ENCODE results near the gene IFI6.
A peak's percentile ranks its signal among the peaks of the same experiment; 100 is the strongest.

IFI6 gene

DNA sequence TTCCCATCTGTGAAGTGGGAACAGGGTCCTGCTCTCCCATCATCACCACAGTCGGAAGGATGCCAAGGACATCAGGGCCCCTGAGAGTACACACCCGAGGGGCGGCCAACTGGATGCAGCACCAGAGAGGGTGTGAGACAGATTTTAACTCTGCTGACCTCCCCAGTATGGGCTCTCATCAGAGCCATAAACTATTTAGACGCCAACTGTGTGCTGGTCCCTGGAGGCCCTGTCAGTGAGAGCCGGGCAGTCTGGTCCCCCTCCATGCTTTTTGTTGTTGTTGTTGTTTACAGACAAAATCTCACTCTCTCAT, 38.7 kb downstream of the IFI6 start:
- H3K9me2 ChIP-seq (replicated peaks; ENCODE audit: control insufficient read depth, low read length), result no peaks in the 10 kb centered on the region
- H3K27me3 ChIP-seq (ENCODE audit: control insufficient read depth, low read length), result no peaks in the 10 kb centered on the region
- peak overlapping the region; percentile 69 for H3K27ac ChIP-seq (ENCODE audit: low read depth, low read length)
- H3F3A ChIP-seq (ENCODE audit: control insufficient read depth, insufficient read depth), result peaks cover 50% of the 10 kb centered on the region
- H4K20me1 ChIP-seq (ENCODE audit: control insufficient read depth, insufficient read depth, low read depth, low read length), result no peaks in the 10 kb centered on the region
- no peaks in the 10 kb centered on the region for H3K36me3 ChIP-seq (ENCODE audit: control insufficient read depth, low read length)
- peak overlapping the region; percentile 58 for H3K4me3 ChIP-seq (ENCODE audit: low read length)
- H3K4me1 ChIP-seq (ENCODE audit: control insufficient read depth, low read length), result peaks cover 88% of the 10 kb centered on the region
- TF ChIP-seq, protein P1, sequence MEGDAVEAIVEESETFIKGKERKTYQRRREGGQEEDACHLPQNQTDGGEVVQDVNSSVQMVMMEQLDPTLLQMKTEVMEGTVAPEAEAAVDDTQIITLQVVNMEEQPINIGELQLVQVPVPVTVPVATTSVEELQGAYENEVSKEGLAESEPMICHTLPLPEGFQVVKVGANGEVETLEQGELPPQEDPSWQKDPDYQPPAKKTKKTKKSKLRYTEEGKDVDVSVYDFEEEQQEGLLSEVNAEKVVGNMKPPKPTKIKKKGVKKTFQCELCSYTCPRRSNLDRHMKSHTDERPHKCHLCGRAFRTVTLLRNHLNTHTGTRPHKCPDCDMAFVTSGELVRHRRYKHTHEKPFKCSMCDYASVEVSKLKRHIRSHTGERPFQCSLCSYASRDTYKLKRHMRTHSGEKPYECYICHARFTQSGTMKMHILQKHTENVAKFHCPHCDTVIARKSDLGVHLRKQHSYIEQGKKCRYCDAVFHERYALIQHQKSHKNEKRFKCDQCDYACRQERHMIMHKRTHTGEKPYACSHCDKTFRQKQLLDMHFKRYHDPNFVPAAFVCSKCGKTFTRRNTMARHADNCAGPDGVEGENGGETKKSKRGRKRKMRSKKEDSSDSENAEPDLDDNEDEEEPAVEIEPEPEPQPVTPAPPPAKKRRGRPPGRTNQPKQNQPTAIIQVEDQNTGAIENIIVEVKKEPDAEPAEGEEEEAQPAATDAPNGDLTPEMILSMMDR (IDR thresholded peaks at IDR 0.05; ENCODE audit: low read depth, low read length, poor library complexity, severe bottlenecking), result no peak
- no peak for TF ChIP-seq EZH2phosphoT487 (IDR thresholded peaks at IDR 0.05; ENCODE audit: borderline replicate concordance, low read length)
- H3K4me2 ChIP-seq (ENCODE audit: low read length), result peak overlapping the region; percentile 60
- H3K79me2 ChIP-seq (ENCODE audit: control insufficient read depth, low read length), result no peaks in the 10 kb centered on the region
- peaks cover 3% of the 10 kb centered on the region; the same call in 1 of the 2 replicates for H3K9me3 ChIP-seq (ENCODE audit: control insufficient read depth, insufficient read depth, low read length)

DNA sequence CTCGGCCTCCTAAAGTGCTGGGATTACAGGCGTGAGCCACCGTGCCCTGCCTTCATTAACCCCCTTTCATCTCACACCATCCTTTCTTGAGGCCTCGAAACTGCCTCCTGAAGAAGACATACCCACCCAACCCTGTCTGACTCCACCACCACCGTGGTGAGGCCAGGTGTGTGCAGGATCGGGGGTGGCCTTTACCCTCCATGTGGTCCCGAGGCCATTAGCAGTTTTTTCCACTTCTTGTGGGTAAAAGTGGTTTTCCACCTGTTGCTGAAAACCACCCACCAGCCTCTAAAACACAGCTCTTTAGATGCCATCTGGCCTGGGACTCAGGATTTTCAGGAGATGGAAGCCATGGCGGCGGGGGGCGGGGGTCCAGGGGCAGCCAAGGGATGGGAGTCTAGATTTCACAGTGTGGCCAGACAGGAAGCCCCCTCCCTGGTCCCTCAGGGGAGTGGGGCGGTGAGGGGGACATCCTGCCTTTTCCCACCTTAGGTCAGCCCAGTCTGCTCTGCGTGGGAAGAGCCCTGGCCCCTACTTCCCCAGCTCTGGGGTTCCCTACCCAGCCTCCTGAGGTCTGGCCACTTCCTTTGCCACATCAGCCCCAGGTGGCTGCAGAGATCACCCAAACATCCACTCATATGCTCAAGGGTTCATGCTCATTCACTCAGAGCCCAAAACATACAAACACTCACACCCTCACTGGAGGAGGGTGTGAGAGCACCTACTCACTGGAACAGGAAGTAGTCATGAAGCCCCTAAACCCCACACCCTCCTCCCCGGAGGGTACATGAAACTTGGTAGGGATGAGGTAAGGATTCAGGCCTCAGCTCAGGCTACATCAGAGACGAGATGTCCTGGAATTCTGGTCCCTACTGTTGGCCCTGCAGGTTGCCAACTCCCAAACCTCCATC, 39.4 kb downstream of the IFI6 start:
- Histone ChIP-seq H3K27me3 (ENCODE audit: control insufficient read depth, low read length) (no peaks in the 10 kb centered on the region), H3K4me1 (ENCODE audit: control insufficient read depth, low read length) (peaks cover 94% of the 10 kb centered on the region), H3F3A (ENCODE audit: control insufficient read depth, insufficient read depth) (peaks cover 44% of the 10 kb centered on the region), H4K20me1 (ENCODE audit: control insufficient read depth, insufficient read depth, low read depth, low read length) (no peaks in the 10 kb centered on the region), H3K9me2 (replicated peaks; ENCODE audit: control insufficient read depth, low read length) (no peaks in the 10 kb centered on the region), H3K79me2 (ENCODE audit: control insufficient read depth, low read length) (no peaks in the 10 kb centered on the region), H3K4me3 (ENCODE audit: low read length) (peak overlapping the region; percentile 58), H3K36me3 (ENCODE audit: control insufficient read depth, low read length) (no peaks in the 10 kb centered on the region), H3K4me2 (ENCODE audit: low read length) (peak overlapping the region; percentile 60), H3K27ac (ENCODE audit: low read depth, low read length) (peak overlapping the region; percentile 69), H3K9me3 (ENCODE audit: control insufficient read depth, insufficient read depth, low read length) (peaks cover 3% of the 10 kb centered on the region; the same call in 1 of the 2 replicates)
- TF ChIP-seq, protein P1 (IDR thresholded peaks at IDR 0.05; ENCODE audit: low read depth, low read length, poor library complexity, severe bottlenecking), result no peak
- TF ChIP-seq EZH2phosphoT487 (IDR thresholded peaks at IDR 0.05; ENCODE audit: borderline replicate concordance, low read length), result no peak

DNA sequence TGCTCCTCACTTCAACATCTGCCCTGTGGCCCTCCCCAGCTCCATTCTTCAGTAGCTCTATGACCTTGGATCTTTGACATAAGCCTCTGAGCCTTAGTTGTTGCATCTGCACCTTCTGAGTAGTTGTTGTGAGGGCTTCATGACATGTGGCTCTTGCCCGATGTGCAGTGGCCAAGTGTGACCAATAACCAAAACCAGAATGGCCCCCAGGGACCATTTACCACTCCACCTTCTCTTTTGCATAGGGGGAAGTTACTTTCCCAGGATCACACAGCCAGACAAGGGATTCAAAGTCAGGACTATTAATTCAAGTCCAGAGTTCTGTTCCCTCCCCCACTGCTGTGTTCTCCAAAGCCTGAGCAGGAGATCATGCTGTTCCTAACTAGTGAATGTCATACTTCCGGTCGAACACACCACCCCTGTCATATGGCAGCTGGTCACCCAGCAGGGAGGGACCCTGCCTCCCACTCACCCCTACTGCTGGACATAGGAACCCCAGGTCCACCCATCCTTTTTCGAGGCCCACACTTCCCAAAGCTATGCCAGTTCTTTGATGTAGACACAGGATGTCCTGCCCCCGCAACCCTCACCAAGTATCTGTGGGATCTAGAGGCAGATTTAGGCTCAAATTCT, 41.0 kb downstream of the IFI6 start:
- Histone ChIP-seq H3K9me3 (ENCODE audit: control insufficient read depth, insufficient read depth, low read length) (peaks cover 3% of the 10 kb centered on the region; the same call in 1 of the 2 replicates), H4K20me1 (ENCODE audit: control insufficient read depth, insufficient read depth, low read depth, low read length) (no peaks in the 10 kb centered on the region), H3K9me2 (replicated peaks; ENCODE audit: control insufficient read depth, low read length) (no peaks in the 10 kb centered on the region), H3K4me3 (ENCODE audit: low read length) (peak overlapping the region; percentile 25), H3K4me2 (ENCODE audit: low read length) (peak overlapping the region; percentile 60), H3K27ac (ENCODE audit: low read depth, low read length) (peak overlapping the region; percentile 69), H3F3A (ENCODE audit: control insufficient read depth, insufficient read depth) (peaks cover 38% of the 10 kb centered on the region), H3K79me2 (ENCODE audit: control insufficient read depth, low read length) (no peaks in the 10 kb centered on the region), H3K36me3 (ENCODE audit: control insufficient read depth, low read length) (no peaks in the 10 kb centered on the region), H3K27me3 (ENCODE audit: control insufficient read depth, low read length) (no peaks in the 10 kb centered on the region), H3K4me1 (ENCODE audit: control insufficient read depth, low read length) (peaks cover 94% of the 10 kb centered on the region)
- TF ChIP-seq, protein P1 (IDR thresholded peaks at IDR 0.05; ENCODE audit: low read depth, low read length, poor library complexity, severe bottlenecking), result no peak
- no peak for TF ChIP-seq EZH2phosphoT487 (IDR thresholded peaks at IDR 0.05; ENCODE audit: borderline replicate concordance, low read length)

All from DOHH2 (cell line).